HG02943 (cell line): ENCODE measurements around the gene TMEM219.
"Not testable (repeated sequence)": the region's sequence is repeated elsewhere in the genome, so short reads cannot be mapped to it uniquely, and the experiment has no call there.

Experiments
- ATAC-seq: cut with Tn5 transposase; IDR thresholded peaks from one replicate; pipeline ENCODE4 v1.9.1; 2021; ENCODE audit warnings: mild to moderate bottlenecking, low read depth, moderate library complexity; ENCODE audit not compliant: unreplicated experiment

TMEM219 gene

DNA sequence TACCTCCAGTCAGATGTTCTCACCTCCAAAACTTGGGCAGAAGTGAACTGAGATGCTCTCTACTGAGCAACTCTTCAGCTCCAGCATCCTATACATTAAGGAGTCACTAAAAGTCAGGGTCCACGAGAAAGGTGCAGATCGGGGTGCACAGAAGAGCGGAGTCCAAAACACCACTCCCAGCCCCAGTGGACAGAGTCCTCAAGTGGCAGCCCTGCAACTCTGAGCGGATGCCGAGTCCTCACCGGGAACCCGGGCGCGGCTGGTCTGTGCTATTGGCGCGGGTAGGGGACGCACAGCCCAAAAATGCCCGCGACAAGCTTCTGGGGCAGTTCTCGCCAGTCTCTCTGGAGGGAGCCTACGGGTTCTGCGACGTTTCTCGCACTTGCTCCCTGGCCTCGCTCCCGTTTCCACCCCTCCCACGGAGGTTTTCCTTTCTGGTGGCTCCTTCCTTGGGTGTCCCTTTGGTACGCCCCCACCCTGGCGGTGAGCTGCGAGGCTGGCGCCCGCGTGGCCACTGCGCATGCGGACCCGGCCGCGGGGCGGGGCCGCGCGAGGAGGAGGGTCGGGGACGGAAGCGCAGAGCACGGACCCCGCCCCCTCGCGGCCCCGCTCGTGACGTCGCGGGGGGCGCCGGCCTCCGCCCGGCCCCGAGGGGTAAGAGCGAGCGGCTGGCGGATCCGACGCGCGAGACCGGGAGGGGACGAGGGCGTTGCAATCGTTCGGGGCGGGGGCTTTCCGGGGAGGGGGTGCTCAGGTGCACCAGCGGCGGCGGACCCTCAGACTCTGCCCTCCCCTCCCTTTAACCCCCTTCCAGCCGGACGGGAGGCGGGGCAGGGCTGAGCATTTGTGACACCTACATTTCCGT is at the start of gene TMEM219:
Gene TMEM219, plus strand, starts transcription at position 601 of the 865 bp plus-strand sequence. CDS start 1,065 bp downstream, outside the sequence.
- peak; percentile 72 for ATAC-seq

DNA sequence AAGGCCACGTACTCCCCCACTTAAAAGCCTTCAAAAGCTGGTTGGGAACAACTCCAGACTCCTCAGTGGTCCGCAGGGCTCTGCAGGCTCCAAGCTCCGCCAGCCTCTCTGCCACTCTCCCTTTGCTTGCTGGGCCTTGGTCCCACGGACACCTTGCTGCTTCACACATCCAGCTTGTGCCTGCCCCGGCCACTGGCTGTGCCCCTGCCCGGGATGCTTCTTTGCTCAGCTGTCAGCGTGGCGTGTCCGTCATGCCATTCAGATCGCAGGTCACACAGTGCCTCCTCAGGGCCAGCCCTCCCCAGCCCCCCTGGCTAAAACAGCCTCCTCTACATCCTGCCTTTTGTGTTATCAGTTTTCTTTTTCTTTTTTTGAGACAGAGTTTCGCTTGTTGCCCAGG is 49.8 kb upstream of the TMEM219 start:
- ATAC-seq: no peak

DNA sequence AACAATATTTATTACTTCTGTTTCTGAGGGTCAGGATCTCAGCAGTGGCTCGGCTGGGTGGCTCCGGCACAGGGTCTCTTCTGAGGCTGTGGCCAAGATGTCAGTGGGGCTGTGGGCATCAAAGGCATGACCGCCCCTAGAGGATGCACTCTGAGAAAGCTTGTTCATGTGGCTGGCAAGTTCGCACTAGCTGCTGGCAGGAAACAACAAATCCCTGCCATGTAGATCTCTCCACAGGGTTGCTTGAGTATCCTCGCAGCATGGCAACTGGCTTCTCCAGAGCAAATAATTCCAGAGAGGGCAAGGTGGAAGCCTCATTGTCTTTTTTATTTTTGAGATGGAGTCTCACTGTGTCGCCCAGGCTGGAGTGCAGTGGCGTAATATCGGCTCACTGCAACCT is 48.4 kb upstream of the TMEM219 start:
- ATAC-seq: no peak

DNA sequence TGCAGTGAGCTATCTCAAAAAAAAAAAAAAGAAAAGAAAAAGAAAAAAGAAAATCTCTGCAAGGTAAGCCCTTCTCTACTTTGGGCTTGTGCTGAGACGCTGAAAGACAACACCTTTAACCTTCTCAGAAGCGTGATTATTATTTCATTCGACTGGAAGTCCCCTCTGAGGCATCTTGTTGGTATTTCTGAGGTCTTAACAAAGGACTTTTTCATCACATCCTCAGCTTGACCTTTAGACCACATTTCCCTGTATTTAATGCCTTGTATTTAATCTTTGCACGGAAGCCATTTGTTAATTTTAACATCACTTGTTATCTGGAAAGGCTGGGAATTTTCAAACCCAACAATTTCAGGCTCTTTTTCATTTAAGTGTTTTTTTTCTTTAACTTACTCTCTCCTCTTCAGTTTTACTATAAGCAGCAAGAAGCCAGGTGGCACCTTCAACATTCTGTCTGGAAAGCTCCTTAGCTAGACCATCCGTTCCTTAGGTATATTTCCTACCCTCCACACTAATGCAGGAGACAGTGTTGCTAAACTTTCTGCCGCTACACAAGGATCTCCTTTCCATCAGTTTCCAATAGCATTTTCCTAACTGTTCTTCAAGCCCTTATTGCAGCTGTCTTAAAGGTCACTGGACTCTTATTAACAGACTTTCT is 46.2 kb upstream of the TMEM219 start:
- no peak for ATAC-seq

GRCh38 chr16:29916979-29917378 is 44.9 kb upstream of the TMEM219 start:
- ATAC-seq: no peak

GRCh38 chr16:29920288-29921033 is 41.4 kb upstream of the TMEM219 start:
- ATAC-seq: no peak

- no peak for ATAC-seq
Observed at GRCh38 chr16:29921034-29921385, 40.9 kb upstream of the TMEM219 start.

DNA sequence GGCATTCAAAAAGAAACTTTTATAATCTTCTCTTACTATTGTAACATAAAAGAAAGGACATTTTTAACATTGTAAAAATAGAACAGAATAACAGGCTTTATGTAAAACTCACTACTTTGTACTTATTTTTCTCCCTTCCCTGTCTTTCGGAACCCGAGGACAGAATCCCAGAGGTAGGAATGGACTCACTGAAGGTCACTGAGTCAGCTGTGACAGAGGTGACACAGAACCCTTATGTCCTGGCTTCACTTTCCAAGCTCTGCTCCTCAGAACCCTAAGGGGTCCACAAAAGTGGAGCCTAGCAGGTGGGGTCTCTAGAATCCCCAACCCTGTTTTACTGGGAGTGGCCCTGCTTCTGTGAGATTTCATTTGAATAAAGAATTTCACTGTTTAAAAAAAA is 39.6 kb upstream of the TMEM219 start:
- ATAC-seq: no peak

DNA sequence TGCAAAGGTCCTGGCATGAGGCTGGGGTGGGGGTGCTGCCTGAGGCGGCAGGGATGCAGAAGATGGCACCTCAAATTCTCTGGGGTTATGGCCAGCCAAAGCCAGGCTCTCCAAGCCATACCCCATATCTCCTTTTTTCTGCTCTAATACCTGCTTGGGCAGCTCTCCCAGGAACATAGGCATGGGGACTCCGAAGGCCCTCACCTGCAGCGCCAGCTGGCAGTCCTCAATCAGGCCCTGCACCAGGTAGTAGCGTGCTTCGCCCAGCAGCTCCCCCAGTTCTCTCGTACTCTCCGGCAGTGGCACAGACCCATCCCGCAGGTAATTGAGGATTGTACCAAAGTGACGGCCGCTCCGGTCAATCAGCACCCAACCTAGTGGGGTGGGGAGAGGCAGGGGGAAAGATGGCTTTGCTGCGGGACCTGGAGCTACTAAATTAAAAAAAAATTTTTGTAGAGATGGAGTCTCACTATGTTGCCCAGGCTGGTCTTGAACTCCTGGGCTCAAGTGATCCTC is 38.8 kb upstream of the TMEM219 start:
- ATAC-seq: no peak

DNA sequence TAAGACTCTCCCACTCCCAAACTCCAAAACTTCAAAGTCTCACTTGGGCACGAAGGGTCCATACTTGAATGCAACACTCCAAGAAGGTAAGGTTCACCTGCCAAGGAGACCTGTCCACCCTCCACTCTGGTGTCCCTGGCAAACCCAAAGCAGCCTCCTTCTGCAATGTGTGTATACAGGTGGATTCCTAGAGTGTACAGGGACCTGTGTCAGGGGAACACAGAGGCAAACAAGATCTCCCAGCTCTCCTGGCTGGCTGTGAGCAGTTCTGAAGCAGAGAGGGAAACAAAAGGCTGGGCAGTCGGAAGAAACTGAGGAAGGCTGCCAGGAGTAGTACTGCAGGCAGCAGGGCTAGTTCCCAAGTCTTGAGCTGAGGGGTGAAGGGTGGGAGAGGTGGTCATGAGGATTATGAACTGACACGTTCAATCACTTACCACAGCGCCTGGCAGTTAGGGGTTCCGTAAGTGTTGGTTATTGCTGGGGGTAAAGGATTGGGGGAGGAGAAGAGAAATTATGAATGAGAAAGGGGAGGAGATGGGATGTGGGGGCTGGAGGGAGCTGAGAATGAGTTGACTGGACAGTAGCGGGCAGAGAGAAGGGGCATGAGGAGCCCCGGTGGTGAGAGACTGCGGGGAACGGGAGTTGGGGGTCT is 36.6 kb upstream of the TMEM219 start:
- no peak for ATAC-seq

GRCh38 chr16:29925781-29926710 is 35.8 kb upstream of the TMEM219 start, which contains the start of gene KCTD13:
Gene KCTD13, minus strand, starts transcription at chr16:29926226. Its CDS starts 193 bp downstream, at chr16:29926033.
- peak; percentile 85 for ATAC-seq

DNA sequence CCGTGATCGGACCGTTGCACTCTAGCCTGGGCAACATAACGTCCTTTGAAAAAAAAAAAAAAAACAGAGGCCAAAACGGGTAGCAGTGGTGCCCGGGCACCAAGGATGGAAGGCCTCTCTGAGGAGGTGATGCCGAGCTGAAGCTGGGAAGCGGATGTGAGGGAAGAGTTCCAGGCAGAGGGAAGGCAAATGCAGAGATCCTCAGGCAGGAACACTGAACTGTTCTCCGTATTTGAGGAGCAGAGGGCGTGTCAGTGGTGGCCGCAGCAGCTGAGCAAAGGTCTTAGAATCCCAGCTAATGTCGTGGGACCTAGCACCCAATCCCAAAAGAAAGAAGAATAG is 35.2 kb upstream of the TMEM219 start:
- ATAC-seq: peak; percentile 6

- no peak for ATAC-seq
Observed at GRCh38 chr16:29927070-29927905, 34.6 kb upstream of the TMEM219 start.

- not testable (repeated sequence) for ATAC-seq
Observed at GRCh38 chr16:29931750-29932149, 30.1 kb upstream of the TMEM219 start.

DNA sequence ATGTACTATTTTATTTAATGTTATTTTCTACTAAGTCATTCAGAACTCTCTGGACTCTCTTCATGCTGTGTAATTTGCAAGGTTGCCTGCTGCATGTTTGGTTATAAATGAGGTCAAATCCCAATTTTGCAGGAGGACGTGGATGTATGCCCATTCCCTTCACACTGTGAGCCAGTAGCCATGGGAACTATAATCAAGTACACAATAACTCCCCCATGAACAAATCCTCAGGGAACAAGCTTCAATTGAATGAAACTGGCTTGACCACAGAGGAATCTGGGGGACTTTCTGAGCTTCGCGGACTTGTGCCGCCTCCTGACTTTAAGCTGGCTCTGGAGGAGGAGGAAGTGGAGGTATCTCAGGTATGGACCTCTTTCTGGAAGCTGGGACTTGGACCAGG is 21.2 kb upstream of the TMEM219 start:
- ATAC-seq: no peak

DNA sequence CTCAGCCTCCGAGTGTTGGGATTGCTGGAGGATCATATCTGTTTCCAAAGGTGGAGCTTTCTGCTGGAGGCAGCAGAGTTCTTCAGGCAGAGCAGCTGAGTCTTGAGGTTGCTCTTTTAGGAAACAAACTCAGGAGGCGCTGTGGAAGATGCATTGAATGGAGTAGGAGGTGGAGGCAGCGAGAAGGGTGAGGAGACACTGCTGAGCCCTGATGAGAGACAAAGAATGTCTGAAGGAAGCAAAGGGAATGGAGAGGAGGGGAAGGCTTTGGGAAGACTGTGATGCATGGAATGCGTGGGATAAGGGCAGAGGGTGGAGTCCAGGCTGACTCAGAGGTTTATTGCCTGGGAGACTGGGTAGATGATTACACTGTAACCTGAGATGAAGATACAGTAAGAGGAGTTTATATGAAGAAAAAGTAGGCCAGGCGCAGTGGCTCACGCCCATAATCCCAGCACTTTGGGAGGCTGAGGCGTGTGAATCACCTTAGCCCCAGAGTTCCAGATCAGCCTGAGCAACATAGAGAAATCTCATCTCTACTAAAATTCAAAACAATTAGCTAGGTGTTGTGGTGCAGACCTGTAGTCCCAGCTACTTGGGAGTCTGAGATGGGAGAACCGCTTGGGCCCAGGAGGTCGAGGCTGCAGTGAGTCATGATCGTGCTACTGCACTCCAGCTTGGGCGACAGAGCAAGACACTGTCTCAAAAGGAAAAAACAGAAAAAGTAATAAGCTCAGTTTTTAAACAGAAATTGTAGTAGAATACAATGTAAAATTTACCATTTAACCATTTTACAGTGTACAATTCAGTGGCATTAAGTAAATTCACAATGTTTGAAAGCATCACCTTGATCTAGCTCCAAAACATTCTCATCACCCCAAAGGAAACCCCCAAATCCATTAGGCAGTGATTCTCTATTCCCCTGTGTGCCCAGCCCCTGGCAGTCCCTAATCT is 17.8 kb upstream of the TMEM219 start:
- ATAC-seq: no peak

- no peak for ATAC-seq
Observed at GRCh38 chr16:29947897-29948296, 14.0 kb upstream of the TMEM219 start.
